ENCODE results near the gene CRYBG2. TPM values are rescaled to one million over a fixed set of nuclear protein-coding genes. Genes with fewer than 3 reads are reported as not detected.
A peak's percentile ranks its signal among the peaks of the same experiment; 100 is the strongest.

The CRYBG2 gene
- total and polyA plus RNA-seq, 2 of the 13 experiments (the other 11 are each of a cell fraction or from before 2014, with no cell fraction given): 1.3 to 2.9 TPM

- no peak for FAIRE-seq
- CTCF ChIA-PET (ENCODE audit: low intra/inter-chr PET ratio, low total read pairs): no interaction called here
These were observed 2.2 kb upstream of the CRYBG2 start for GRCh38 chr1:26356106-26356505.

GRCh38 chr1:26354972-26355371 is 1.0 kb upstream of the CRYBG2 start:
- Histone ChIP-seq H3K27me3 (ENCODE audit: control insufficient read depth in 1 of 2, insufficient read depth in 2 of 2, low read length in 2 of 2) (no peaks in the 10 kb centered on the region), H3K79me2 (ENCODE audit: insufficient read depth, low read length) (peaks cover 5% of the 10 kb centered on the region), H3K9me3 (ENCODE audit: low read length) (no peaks in the 10 kb centered on the region), H3K27ac (ENCODE audit: extremely low read length, insufficient read depth, low read length) (peak overlapping the region; percentile 36), H3K4me1 (ENCODE audit: insufficient read depth, low read length) (peaks cover 95% of the 10 kb centered on the region), H4K20me1 (ENCODE audit: insufficient read depth, low read length) (no peaks in the 10 kb centered on the region), H3K4me2 (ENCODE audit: low read depth, low read length) (no peak overlapping the region), H3K9ac (ENCODE audit: insufficient read depth, low read depth, low read length) (no peak overlapping the region), H3K36me3 (replicated peaks in 1 of 2; ENCODE audit: control insufficient read depth in 1 of 2, insufficient read depth in 2 of 2, low read length in 2 of 2) (no peaks in the 10 kb centered on the region), H3K4me3 (replicated peaks in 1 of 3; ENCODE audit: insufficient read depth in 1 of 3, low read depth in 2 of 3, low read length in 3 of 3) (no peak overlapping the region), H2AFZ (ENCODE audit: low read length) (no peak overlapping the region)
- ChIA-PET POLR2A (interaction anchor here (0.6 to 1.7 kb wide), 2 partner anchors 75 to 539 kb away, joined by 3 to 4 read pairs; partner anchors contain the start of gene SH3BGRL3), CTCF (ENCODE audit: low intra/inter-chr PET ratio, low total read pairs) (no interaction called here)
- TF ChIP-seq ZNF503 (CRISPR knock-in tag; IDR thresholded peaks at IDR 0.05) (no peak), PREB (CRISPR knock-in tag; IDR thresholded peaks at IDR 0.05) (no peak), ZNF598 (CRISPR knock-in tag; IDR thresholded peaks at IDR 0.05; ENCODE audit: borderline replicate concordance) (no peak), CHD2 (IDR thresholded peaks at IDR 0.05; ENCODE audit: low read depth, low read length) (no peak), ZNF256 (CRISPR knock-in tag; conservative IDR thresholded peaks at IDR 0.05) (no peak), ZNF549 (CRISPR knock-in tag; IDR thresholded peaks at IDR 0.05) (no peak), KLF16 (CRISPR knock-in tag; IDR thresholded peaks at IDR 0.05) (no peak), CREB1 (IDR thresholded peaks at IDR 0.05) (no peak), CREB1 (CRISPR knock-in tag; IDR thresholded peaks at IDR 0.05) (no peak), SNAI1 (CRISPR knock-in tag; IDR thresholded peaks at IDR 0.05; ENCODE audit: borderline replicate concordance) (no peak), SIN3B (IDR thresholded peaks at IDR 0.05; ENCODE audit: low read length) (no peak)
- no peak for DNase-seq (ENCODE audit: low spot score)
- no TSS peak for BruUV-seq (replicated peaks)
- ATAC-seq: no peak
- no peak for FAIRE-seq
- WGBS (ENCODE audit: low lambda C conversion rate): 100% methylated on average over 3 of the region's 9 CpGs
- in situ Hi-C loops (cut with HindIII; ENCODE audit: extremely low pct_ligation_motif_present, low pct_unique_long_range_greater_than_20kb) (no loop called here), intact Hi-C loops (cut with micrococcal nuclease; ENCODE audit: unreplicated experiment) (no loop called here)

More at GRCh38 chr1:26356106-26356505, 2.2 kb upstream of the CRYBG2 start:
- POLR2A ChIA-PET: no interaction called here
- Histone ChIP-seq H4K20me1 (ENCODE audit: insufficient read depth, low read length) (no peaks in the 10 kb centered on the region), H3K27me3 (ENCODE audit: control insufficient read depth in 1 of 2, insufficient read depth in 2 of 2, low read length in 2 of 2) (no peaks in the 10 kb centered on the region), H3K4me3 (replicated peaks in 1 of 3; ENCODE audit: insufficient read depth in 1 of 3, low read depth in 2 of 3, low read length in 3 of 3) (no peak overlapping the region), H3K79me2 (ENCODE audit: insufficient read depth, low read length) (peaks cover 2% of the 10 kb centered on the region), H3K36me3 (replicated peaks in 1 of 2; ENCODE audit: control insufficient read depth in 1 of 2, insufficient read depth in 2 of 2, low read length in 2 of 2) (no peaks in the 10 kb centered on the region), H3K9me3 (ENCODE audit: low read length) (no peaks in the 10 kb centered on the region), H2AFZ (ENCODE audit: low read length) (no peak overlapping the region), H3K4me2 (ENCODE audit: low read depth, low read length) (no peak overlapping the region), H3K27ac (ENCODE audit: extremely low read length, insufficient read depth, low read length) (peak overlapping the region; percentile 48), H3K9ac (ENCODE audit: insufficient read depth, low read depth, low read length) (0 out of 2 replicates have a peak overlapping the region, but pooled peaks have one; percentile 36), H3K4me1 (ENCODE audit: insufficient read depth, low read length) (peaks cover 89% of the 10 kb centered on the region)
- TF ChIP-seq KDM1A (CRISPR knock-in tag; IDR thresholded peaks at IDR 0.05): 0 out of 2 replicates have a peak, but pooled peaks have one; percentile 63
- TF ChIP-seq ZNF430 (CRISPR knock-in tag; IDR thresholded peaks at IDR 0.05): no peak
- TF ChIP-seq ZMYM3 (CRISPR knock-in tag; IDR thresholded peaks at IDR 0.05): peak; percentile 81
- TF ChIP-seq ZNF629 (CRISPR knock-in tag; conservative IDR thresholded peaks at IDR 0.05): peak; percentile 96
- BruUV-seq (replicated peaks): no TSS peak
- 94% methylated on average over 5 of the region's 5 CpGs for WGBS (ENCODE audit: low lambda C conversion rate)
- DNase-seq (ENCODE audit: low spot score): no peak
- intact Hi-C loops (cut with micrococcal nuclease; ENCODE audit: unreplicated experiment): no loop called here
- no peak for ATAC-seq
- in situ Hi-C loops (cut with HindIII; ENCODE audit: extremely low pct_ligation_motif_present, low pct_unique_long_range_greater_than_20kb): no loop called here
